CD4-positive, alpha-beta T cell (primary cell): ENCODE measurements around the gene PIK3C2B. TPM values are rescaled to one million over a fixed set of nuclear protein-coding genes. Genes with fewer than 3 reads are reported as not detected.
A peak's percentile ranks its signal among the peaks of the same experiment; 100 is the strongest.

Source experiments
- ATAC-seq: fragments of 200-7000 bp; cut with Tn5 transposase; one replicate; pipeline ENCODE4 v1.10.0; 2022; ENCODE audit warnings: mild to moderate bottlenecking; ENCODE audit not compliant: poor library complexity
- CTCF ChIA-PET: fragments of 350-600 bp; sonication (Branson Sonifier 250); formaldehyde crosslinking; loops from one replicate; lab custom pipeline; 2021; ENCODE audit warnings: antibody characterized with exemption, inconsistent platforms; lab: Charles Lee
- POLR2A ChIA-PET: fragments of 350-600 bp; sonication (Branson Sonifier 250); formaldehyde crosslinking; loops from one replicate; lab custom pipeline; 2021; ENCODE audit warnings: antibody characterized with exemption, inconsistent platforms; lab: Charles Lee
- DNase-seq, 14 experiments: peaks; one replicate each; pipeline ENCODE4 v3.0.0-alpha.2; 2013 to 2020; ENCODE audit warnings: mixed read lengths in 2 of 14
- H3K27ac ChIP-seq, 2 donors: one replicate each; pipeline versions ENCODE4 v1.5.1 to v1.7.0; 2013; ENCODE audit warnings: low read length in 2 of 2, low read depth in 1 of 2, mild to moderate bottlenecking in 1 of 2
- H3K27me3 ChIP-seq, 2 experiments: 1 replicate in 1 of 2; 2 replicates in 1 of 2; pipeline versions ENCODE4 v1.6.1 to v1.7.0; 2013; ENCODE audit warnings: low read length in 2 of 2, control low read depth in 1 of 2, mild to moderate bottlenecking in 1 of 2, moderate library complexity in 1 of 2; ENCODE audit not compliant: insufficient read depth in 2 of 2, control insufficient read depth in 1 of 2
- H3K36me3 ChIP-seq: one replicate; pipeline ENCODE4 v1.6.1; 2013; ENCODE audit warnings: low read length, control low read depth; ENCODE audit not compliant: insufficient read depth
- H3K4me1 ChIP-seq: one replicate; pipeline ENCODE4 v1.6.1; 2013; ENCODE audit warnings: low read length, control low read depth; ENCODE audit not compliant: insufficient read depth
- H3K4me3 ChIP-seq: one replicate; pipeline ENCODE4 v1.5.1; 2013; ENCODE audit warnings: mild to moderate bottlenecking, low read length, moderate library complexity
- H3K9me3 ChIP-seq, 2 experiments: 1 replicate in 1 of 2; 2 replicates in 1 of 2; pipeline versions ENCODE4 v1.6.1 to v1.7.0; 2013; ENCODE audit warnings: low read length in 2 of 2, mild to moderate bottlenecking in 2 of 2, control low read depth in 1 of 2, moderate library complexity in 1 of 2; ENCODE audit not compliant: control insufficient read depth in 1 of 2, insufficient read depth in 1 of 2
- H3K27ac Mint-ChIP-seq: one replicate; pipeline ENCODE4 v1.8.0; 2020; ENCODE audit warnings: mixed read lengths
- H3K27me3 Mint-ChIP-seq: one replicate; pipeline ENCODE4 v1.8.0; 2021; ENCODE audit warnings: mixed read lengths
- H3K36me3 Mint-ChIP-seq: one replicate; pipeline ENCODE4 v1.8.0; 2021; ENCODE audit warnings: low read depth, mixed read lengths
- H3K4me1 Mint-ChIP-seq: one replicate; pipeline ENCODE4 v1.8.0; 2021; ENCODE audit warnings: low read depth, mixed read lengths
- H3K4me3 Mint-ChIP-seq: one replicate; pipeline ENCODE4 v1.8.0; 2020; ENCODE audit warnings: mild to moderate bottlenecking, mixed read lengths
- H3K9me3 Mint-ChIP-seq: one replicate; pipeline ENCODE4 v1.8.0; 2020; ENCODE audit warnings: mixed read lengths
- intact Hi-C, 2 experiments: fragments of 100-400 bp; cut with DNase I in 1 of 2; cut with micrococcal nuclease in 1 of 2; formaldehyde crosslinking; loops; one replicate each; pipeline versions ENCODE4 v1.15.1 to v1.9.0; 2023 to 2025; cut with DNase I, micrococcal nuclease
- total RNA-seq, 174 experiments: library from RNA in 2 of 174; stranded (reverse) in 2 of 174; gene quantifications; one replicate each; pipeline ENCODE4 v1.2.3 and lab custom pipeline; 2021 to 2026
- TF ChIP-seq, protein P1 (sequence below): fragments of 200-600 bp; IDR thresholded peaks from one replicate; pipeline ENCODE4 v1.8.0; 2022; ENCODE audit warnings: antibody characterized with exemption, mild to moderate bottlenecking

The PIK3C2B gene
- total RNA-seq, 2 experiments from 2014 or later, result 25.5 to 27.1 TPM

DNA sequence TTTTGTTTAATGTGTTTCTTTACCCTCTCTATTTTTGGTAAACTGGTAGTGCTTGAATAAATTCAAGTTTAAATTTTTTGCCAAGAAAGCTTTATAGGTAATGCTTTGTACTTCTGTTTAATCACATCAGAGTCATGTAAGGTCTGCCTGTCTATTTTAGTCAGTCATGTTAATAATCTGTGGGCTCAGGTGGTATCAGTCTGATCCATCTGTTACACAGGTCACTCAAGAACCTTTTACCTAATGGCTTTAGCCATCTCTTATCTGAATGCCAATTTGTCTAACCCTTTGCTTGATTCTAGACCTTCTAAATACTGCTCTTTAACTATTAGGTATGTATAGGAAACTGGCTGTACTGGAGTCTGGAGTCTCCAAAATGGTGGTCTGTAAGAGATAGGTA, 38.2 kb upstream of the PIK3C2B start:
- peaks cover 91% of the 10 kb centered on the region for H3K36me3 ChIP-seq
- ChIA-PET CTCF (interaction anchor here (0.6 kb wide), 1 partner anchor 30 kb away, joined by 3 read pairs; no protein-coding TSS in a partner anchor), POLR2A (no interaction called here)
- no peaks in the 10 kb centered on the region for H3K4me1 ChIP-seq
- ATAC-seq (no peak), DNase-seq (no peak)
- intact Hi-C loops, result no loop called here
- H3K4me3 Mint-ChIP-seq, result no peak overlapping the region
- H3K27ac Mint-ChIP-seq, result no peak overlapping the region
- H3K4me1 Mint-ChIP-seq, result peaks cover 38% of the 10 kb centered on the region
- TF ChIP-seq, protein P1, sequence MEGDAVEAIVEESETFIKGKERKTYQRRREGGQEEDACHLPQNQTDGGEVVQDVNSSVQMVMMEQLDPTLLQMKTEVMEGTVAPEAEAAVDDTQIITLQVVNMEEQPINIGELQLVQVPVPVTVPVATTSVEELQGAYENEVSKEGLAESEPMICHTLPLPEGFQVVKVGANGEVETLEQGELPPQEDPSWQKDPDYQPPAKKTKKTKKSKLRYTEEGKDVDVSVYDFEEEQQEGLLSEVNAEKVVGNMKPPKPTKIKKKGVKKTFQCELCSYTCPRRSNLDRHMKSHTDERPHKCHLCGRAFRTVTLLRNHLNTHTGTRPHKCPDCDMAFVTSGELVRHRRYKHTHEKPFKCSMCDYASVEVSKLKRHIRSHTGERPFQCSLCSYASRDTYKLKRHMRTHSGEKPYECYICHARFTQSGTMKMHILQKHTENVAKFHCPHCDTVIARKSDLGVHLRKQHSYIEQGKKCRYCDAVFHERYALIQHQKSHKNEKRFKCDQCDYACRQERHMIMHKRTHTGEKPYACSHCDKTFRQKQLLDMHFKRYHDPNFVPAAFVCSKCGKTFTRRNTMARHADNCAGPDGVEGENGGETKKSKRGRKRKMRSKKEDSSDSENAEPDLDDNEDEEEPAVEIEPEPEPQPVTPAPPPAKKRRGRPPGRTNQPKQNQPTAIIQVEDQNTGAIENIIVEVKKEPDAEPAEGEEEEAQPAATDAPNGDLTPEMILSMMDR, result no peak
- no peak overlapping the region for H3K27ac ChIP-seq
- H3K9me3 ChIP-seq, result no peaks in the 10 kb centered on the region
- H3K9me3 Mint-ChIP-seq, result no peaks in the 10 kb centered on the region
- H3K4me3 ChIP-seq, result no peak overlapping the region
- no peaks in the 10 kb centered on the region for H3K27me3 Mint-ChIP-seq
- H3K36me3 Mint-ChIP-seq, result peaks cover 96% of the 10 kb centered on the region
- H3K27me3 ChIP-seq, result no peaks in the 10 kb centered on the region

GRCh38 chr1:204530932-204531331, 36.3 kb upstream of the PIK3C2B start:
- H3K9me3 ChIP-seq, result no peaks in the 10 kb centered on the region
- TF ChIP-seq, protein P1, result no peak
- no peak overlapping the region for H3K4me3 ChIP-seq
- peaks cover 2% of the 10 kb centered on the region for H3K4me1 ChIP-seq
- H3K27me3 Mint-ChIP-seq, result no peaks in the 10 kb centered on the region
- H3K36me3 ChIP-seq, result peaks cover 93% of the 10 kb centered on the region
- intact Hi-C loops, result no loop called here
- ChIA-PET CTCF (interaction anchor here (1.0 to 1.4 kb wide), 5 partner anchors 9 to 276 kb away, joined by 3 to 5 read pairs (median 3); no protein-coding TSS in a partner anchor), POLR2A (interaction anchor here (0.8 to 1.6 kb wide), 5 partner anchors 13 to 31 kb away, joined by 3 to 8 read pairs (median 3); partner anchors contain the start of gene MDM4)
- no peak overlapping the region for H3K27ac ChIP-seq
- no peak for ATAC-seq
- H3K4me3 Mint-ChIP-seq, result no peak overlapping the region
- H3K36me3 Mint-ChIP-seq, result peaks cover 94% of the 10 kb centered on the region
- H3K4me1 Mint-ChIP-seq, result peaks cover 45% of the 10 kb centered on the region
- DNase-seq, result no peak
- peak overlapping the region; percentile 41 for H3K27ac Mint-ChIP-seq
- H3K27me3 ChIP-seq, result no peaks in the 10 kb centered on the region
- no peaks in the 10 kb centered on the region for H3K9me3 Mint-ChIP-seq

DNA sequence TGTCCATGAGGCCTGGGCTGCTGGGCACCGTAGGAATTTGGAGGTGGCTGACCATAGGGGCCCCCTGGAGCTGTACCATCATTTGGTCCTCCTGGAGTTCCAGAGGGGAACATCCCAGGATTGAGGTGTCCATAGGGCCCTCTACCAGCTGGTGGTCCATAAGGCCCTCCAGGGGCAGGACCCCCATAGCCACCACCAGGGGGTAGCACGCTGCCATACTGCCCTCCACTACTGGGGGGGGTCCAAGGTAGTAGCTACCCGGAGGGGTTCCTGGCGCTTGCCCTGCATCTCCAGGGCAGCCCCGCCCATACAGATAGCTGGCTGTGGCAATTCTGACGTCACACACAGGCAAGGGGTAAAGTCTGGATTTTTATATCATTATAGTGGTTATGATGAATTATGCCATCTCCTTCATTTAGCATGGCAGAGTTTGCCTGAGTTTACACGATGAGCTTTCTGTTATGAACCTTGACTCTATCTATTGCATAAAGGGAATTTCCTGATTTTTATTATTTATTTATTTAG, 34.8 kb upstream of the PIK3C2B start:
- Histone ChIP-seq H3K4me3 (no peak overlapping the region), H3K9me3 (peaks cover 0 to 2% of the 10 kb centered on the region in 2 experiments), H3K27me3 (no peaks in the 10 kb centered on the region), H3K36me3 (peaks cover 95% of the 10 kb centered on the region), H3K27ac (no peak overlapping the region), H3K4me1 (peaks cover 16% of the 10 kb centered on the region)
- no peak overlapping the region for H3K4me3 Mint-ChIP-seq
- no peaks in the 10 kb centered on the region for H3K9me3 Mint-ChIP-seq
- intact Hi-C loops, result no loop called here
- ChIA-PET POLR2A (interaction anchor here (0.9 to 5.8 kb wide), 3 partner anchors 12 to 36 kb away, joined by 3 to 41 read pairs (median 3); partner anchors contain the start of gene MDM4), CTCF (interaction anchor here (1.2 to 1.4 kb wide), 3 partner anchors 8 to 23 kb away, joined by 3 to 7 read pairs (median 3); no protein-coding TSS in a partner anchor)
- H3K36me3 Mint-ChIP-seq, result peaks cover 95% of the 10 kb centered on the region
- TF ChIP-seq, protein P1, result no peak
- no peaks in the 10 kb centered on the region for H3K27me3 Mint-ChIP-seq
- ATAC-seq (no peak), DNase-seq (no peak)
- H3K27ac Mint-ChIP-seq, result peak overlapping the region; percentile 17
- H3K4me1 Mint-ChIP-seq, result peaks cover 47% of the 10 kb centered on the region
